Activated CD4-positive, alpha-beta T cell treated with anti-CD3 and anti-CD28 coated beads for 36 hours (primary cell): ENCODE results near the gene DNAJC22. TPM values are rescaled to one million over a fixed set of nuclear protein-coding genes. Genes with fewer than 3 reads are reported as not detected.
"Not testable (repeated sequence)": the region's sequence is repeated elsewhere in the genome, so short reads cannot be mapped to it uniquely, and the experiment has no call there.

Experiments used
- ATAC-seq: fragments of 200-7000 bp; cut with Tn5 transposase; one replicate; pipeline ENCODE4 v1.10.0; 2021; ENCODE audit warnings: mild to moderate bottlenecking, moderate library complexity
- CTCF ChIA-PET: fragments of 350-600 bp; sonication (Branson Sonifier 250); formaldehyde crosslinking; loops from one replicate; lab custom pipeline; 2021; ENCODE audit warnings: antibody characterized with exemption; lab: Charles Lee
- POLR2A ChIA-PET: fragments of 350-600 bp; sonication (Branson Sonifier 250); formaldehyde crosslinking; loops from one replicate; lab custom pipeline; 2021; ENCODE audit warnings: antibody characterized with exemption, inconsistent platforms; lab: Charles Lee
- DNase-seq: peaks from one replicate; pipeline ENCODE4 v3.0.0-alpha.2; 2020
- H3K27ac Mint-ChIP-seq: one replicate; pipeline ENCODE4 v1.8.0; 2021; ENCODE audit warnings: mixed read lengths
- H3K27me3 Mint-ChIP-seq: one replicate; pipeline ENCODE4 v1.8.0; 2021; ENCODE audit warnings: mixed read lengths
- H3K36me3 Mint-ChIP-seq: one replicate; pipeline ENCODE4 v1.8.0; 2021; ENCODE audit warnings: low read depth, mixed read lengths
- H3K4me1 Mint-ChIP-seq: one replicate; pipeline ENCODE4 v1.8.0; 2021; ENCODE audit warnings: mixed read lengths
- H3K4me3 Mint-ChIP-seq: one replicate; pipeline ENCODE4 v1.8.0; 2021; ENCODE audit warnings: mild to moderate bottlenecking, moderate library complexity, mixed read lengths
- H3K9me3 Mint-ChIP-seq: one replicate; pipeline ENCODE4 v1.8.0; 2021; ENCODE audit warnings: low read depth, mixed read lengths
- intact Hi-C, 2 experiments: fragments of 100-400 bp; cut with DNase I in 1 of 2; cut with micrococcal nuclease in 1 of 2; formaldehyde crosslinking; loops; one replicate each; pipeline versions ENCODE4 v1.14.2 to v1.15.1; 2022 to 2024; cut with DNase I, micrococcal nuclease
- total RNA-seq, 2 experiments: library from RNA; stranded (reverse); gene quantifications; one replicate each; pipeline ENCODE4 v1.2.3, GENCODE V29; 2021

The DNAJC22 gene
- total RNA-seq, 2 experiments from 2014 or later = 0.05 TPM; not detected in 1

DNA sequence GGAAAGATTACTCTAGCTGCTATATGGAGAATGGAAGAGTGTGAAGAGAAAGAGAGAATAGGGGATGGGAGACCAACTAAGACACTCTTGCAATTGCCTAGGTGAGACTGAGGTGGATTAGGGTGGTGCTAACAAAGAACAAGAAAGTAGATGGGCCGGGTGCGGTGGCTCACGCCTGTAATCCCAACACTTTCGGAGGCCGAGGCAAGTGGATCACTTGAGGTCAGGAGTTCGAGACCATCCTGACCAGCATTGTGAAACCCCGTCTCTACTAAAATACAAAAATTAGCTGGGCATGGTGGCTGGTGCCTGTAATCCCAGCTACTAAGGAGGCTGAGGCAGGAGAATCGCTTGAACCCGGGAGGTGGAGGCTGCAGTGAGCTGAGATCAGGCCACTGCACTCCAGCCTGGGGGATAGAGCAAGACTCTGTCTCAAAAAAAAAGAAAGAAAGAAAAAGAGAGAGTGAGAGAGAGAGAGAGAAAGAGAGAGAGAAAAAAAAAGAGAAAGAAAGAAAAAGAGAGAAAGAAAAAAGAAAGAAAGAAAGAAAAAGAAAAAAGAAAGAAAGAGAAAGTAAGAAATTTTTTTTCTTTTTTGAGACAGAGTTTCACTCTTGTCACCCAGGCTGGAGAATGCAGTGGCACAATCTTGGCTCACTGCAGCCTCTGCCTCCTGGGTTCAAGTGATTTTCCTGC, 26.1 kb upstream of the DNAJC22 start:
- H3K27me3 Mint-ChIP-seq, POLR2A ChIA-PET: not testable (repeated sequence)
- CTCF ChIA-PET = interaction anchor here (0.7 to 1.4 kb wide), 4 partner anchors 15 to 573 kb away, joined by 3 to 4 read pairs (median 4); no protein-coding TSS in a partner anchor

DNA sequence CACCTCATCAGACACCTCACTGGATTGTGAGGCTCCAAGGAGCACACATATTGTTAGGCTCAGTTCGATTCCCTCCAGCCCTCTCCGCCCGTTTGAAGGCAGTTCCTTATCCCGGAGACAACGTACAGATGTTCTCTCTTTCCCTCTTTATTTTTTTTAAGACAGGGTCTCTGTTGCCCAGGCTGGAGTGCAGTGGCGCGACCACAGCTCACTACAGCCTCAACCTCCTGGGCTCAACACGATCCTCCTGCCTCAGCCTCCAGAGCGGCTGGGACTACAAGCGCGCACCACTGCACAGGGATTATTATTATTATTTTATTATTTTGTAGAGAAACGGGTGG, 24.4 kb upstream of the DNAJC22 start:
- no peaks in the 10 kb centered on the region for H3K9me3 Mint-ChIP-seq
- intact Hi-C loops = loop anchor here (1.0 to 5.0 kb wide), 10 partner anchors 20 to 520 kb away; partner anchors contain the start of genes ARF3 (in 1 of the 2), BCDIN3D (in 1 of the 2), FMNL3 (in 1 of the 2) and KMT2D (in 1 of the 2)
- peaks cover 12% of the 10 kb centered on the region for H3K36me3 Mint-ChIP-seq
- POLR2A ChIA-PET = interaction anchor here (0.5 to 2.4 kb wide), 13 partner anchors 10 to 640 kb away, joined by 3 to 11 read pairs (median 5); partner anchors contain the start of genes KANSL2, SPATS2 and TUBA1B
- H3K4me3 Mint-ChIP-seq = peak overlapping the region; percentile 95
- ATAC-seq = no peak
- CTCF ChIA-PET = interaction anchor here (0.6 to 4.2 kb wide), 22 partner anchors 10 to 1124 kb away, joined by 3 to 27 read pairs (median 4); partner anchors contain the start of genes C1QL4, DNAJC22, PRPH and TUBA1B
- H3K27ac Mint-ChIP-seq = peak overlapping the region; percentile 95
- no peak for DNase-seq
- peaks cover 10% of the 10 kb centered on the region for H3K4me1 Mint-ChIP-seq
- no peaks in the 10 kb centered on the region for H3K27me3 Mint-ChIP-seq

More for the DNA sequence above, 26.1 kb upstream of the DNAJC22 start:
- not testable (repeated sequence) for H3K9me3 Mint-ChIP-seq, DNase-seq, H3K36me3 Mint-ChIP-seq, H3K4me1 Mint-ChIP-seq, H3K4me3 Mint-ChIP-seq, H3K27ac Mint-ChIP-seq, ATAC-seq
- intact Hi-C loops = loop anchor here (5.0 kb wide), 2 partner anchors 188 to 258 kb away; partner anchors contain the start of genes KMT2D (in 1 of the 2) and TUBA1B (in 1 of the 2)

DNA sequence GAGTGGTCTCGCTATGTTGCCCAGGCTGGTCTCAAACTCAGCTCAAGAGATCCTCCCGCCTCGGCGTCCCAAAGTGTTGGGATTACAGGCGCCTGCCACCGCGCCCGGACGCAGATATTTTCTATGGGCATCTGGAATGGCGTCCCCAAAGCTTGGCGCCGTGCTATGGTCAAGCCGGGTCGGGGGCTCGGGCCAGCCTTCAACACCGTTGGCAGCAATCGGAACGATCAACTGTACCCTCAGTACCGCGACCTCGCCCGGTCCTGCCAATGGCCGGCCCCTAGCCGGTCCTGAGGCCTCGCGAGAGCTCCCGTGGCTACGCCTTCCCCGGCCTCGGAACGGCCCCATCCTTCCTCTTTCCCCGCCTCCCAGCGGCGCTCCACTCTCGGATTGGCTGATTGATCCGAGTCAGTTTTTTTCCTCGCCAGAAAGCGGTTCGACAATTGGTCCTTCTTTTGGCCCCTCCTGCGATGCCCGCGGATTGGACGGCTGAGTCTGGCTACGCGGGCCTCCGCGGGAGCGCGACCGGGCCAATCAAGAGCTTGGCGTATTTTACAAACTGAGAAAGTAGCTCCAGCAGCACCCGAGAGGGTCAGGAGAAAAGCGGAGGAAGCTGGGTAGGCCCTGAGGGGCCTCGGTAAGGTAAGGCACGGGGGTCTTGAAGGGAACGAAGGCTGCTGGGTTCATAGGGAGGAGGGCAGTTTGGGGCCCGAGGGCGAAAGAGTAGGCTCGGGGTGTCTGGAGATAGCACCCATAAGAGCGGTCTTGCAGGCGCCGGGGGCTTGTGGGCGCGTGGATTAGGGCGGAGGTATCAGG, 23.8 kb upstream of the DNAJC22 start, which contains the start of gene TROAP:
TROAP (plus strand) TSS at position 548 of the 816 bp plus-strand sequence. CDS start 354 bp downstream, outside the sequence.
- Mint-ChIP-seq H3K27me3 (no peaks in the 10 kb centered on the region), H3K9me3 (no peaks in the 10 kb centered on the region), H3K27ac (peak within 1 kb of the TSS; percentile 95), H3K36me3 (peaks cover 15% of the 10 kb centered on the region), H3K4me3 (peak within 1 kb of the TSS; percentile 95), H3K4me1 (peaks cover 10% of the 10 kb centered on the region)
- peak; percentile 96 for ATAC-seq
- DNase-seq = peak; percentile 99
- CTCF ChIA-PET = interaction anchor here (0.6 to 4.2 kb wide), 30 partner anchors 9 to 1761 kb away, joined by 3 to 27 read pairs (median 4); partner anchors contain the start of genes C1QL4, DDN, DNAJC22 and PRPH
- POLR2A ChIA-PET = interaction anchor here (0.5 to 2.4 kb wide), 18 partner anchors 9 to 641 kb away, joined by 3 to 11 read pairs (median 4); partner anchors contain the start of genes KANSL2, LMBR1L, PRPH and RHEBL1
- intact Hi-C loops = loop anchor here (1.0 to 5.0 kb wide), 17 partner anchors 19 to 702 kb away; partner anchors contain the start of genes TUBA1B (in 2 of the 2), TUBA1C (in 2 of the 2), ARF3 (in 1 of the 2) and BCDIN3D (in 1 of the 2)

DNA sequence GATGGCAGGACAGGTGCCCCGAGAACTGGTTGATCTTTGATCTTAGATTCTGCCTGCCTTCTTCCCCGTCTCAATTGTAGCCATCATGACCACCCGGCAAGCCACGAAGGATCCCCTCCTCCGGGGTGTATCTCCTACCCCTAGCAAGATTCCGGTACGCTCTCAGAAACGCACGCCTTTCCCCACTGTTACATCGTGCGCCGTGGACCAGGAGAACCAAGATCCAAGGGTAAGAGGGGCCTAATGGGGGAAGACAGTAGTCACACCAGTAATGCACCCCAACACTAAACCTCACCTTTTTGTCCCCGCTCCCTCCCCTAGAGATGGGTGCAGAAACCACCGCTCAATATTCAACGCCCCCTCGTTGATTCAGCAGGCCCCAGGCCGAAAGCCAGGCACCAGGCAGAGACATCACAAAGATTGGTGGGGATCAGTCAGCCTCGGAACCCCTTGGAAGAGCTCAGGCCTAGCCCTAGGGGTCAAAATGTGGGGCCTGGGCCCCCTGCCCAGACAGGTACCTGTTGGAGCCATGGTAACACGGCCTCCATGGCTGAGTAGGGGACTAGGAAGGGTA, 23.1 kb upstream of the DNAJC22 start:
- Mint-ChIP-seq H3K4me1 (peaks cover 10% of the 10 kb centered on the region), H3K9me3 (no peaks in the 10 kb centered on the region), H3K27ac (peak overlapping the region; percentile 95), H3K27me3 (no peaks in the 10 kb centered on the region), H3K36me3 (peaks cover 15% of the 10 kb centered on the region), H3K4me3 (peak overlapping the region; percentile 95)
- DNase-seq = no peak
- ATAC-seq = no peak
- ChIA-PET CTCF (interaction anchor here (0.6 to 4.2 kb wide), 14 partner anchors 8 to 217 kb away, joined by 3 to 27 read pairs (median 7); partner anchors contain the start of genes C1QL4, DNAJC22 and PRPH), POLR2A (interaction anchor here (0.6 to 2.4 kb wide), 12 partner anchors 8 to 641 kb away, joined by 3 to 11 read pairs (median 6); partner anchors contain the start of genes KANSL2, LMBR1L, PRPH and RHEBL1)
- intact Hi-C loops = loop anchor here (1.0 to 5.0 kb wide), 14 partner anchors 19 to 702 kb away; partner anchors contain the start of genes TUBA1B (in 2 of the 2), TUBA1C (in 2 of the 2), ARF3 (in 1 of the 2) and BCDIN3D (in 1 of the 2)

DNA sequence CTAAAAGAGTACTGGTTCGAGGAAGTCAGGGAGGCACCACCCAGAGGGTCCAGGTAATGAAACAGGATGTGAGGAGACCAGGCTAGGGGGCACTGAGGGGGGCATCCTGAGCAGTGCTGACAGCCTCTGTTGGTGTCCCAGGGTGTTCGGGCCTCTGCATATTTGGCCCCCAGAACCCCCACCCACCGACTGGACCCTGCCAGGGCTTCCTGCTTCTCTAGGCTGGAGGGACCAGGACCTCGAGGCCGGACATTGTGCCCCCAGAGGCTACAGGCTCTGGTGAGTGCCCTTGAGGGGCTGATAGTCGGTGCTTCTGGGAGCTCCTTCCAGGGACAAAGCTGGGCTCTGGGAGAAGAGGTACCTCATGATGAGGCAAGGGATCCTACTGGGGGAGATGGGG, 21.1 kb upstream of the DNAJC22 start:
- Mint-ChIP-seq H3K27me3 (no peaks in the 10 kb centered on the region), H3K4me3 (no peak overlapping the region), H3K36me3 (peaks cover 24% of the 10 kb centered on the region), H3K9me3 (no peaks in the 10 kb centered on the region), H3K27ac (no peak overlapping the region), H3K4me1 (peaks cover 10% of the 10 kb centered on the region)
- no peak for DNase-seq
- intact Hi-C loops = no loop called here
- ChIA-PET CTCF (interaction anchor here (0.6 to 4.2 kb wide), 5 partner anchors 17 to 389 kb away, joined by 3 to 23 read pairs (median 3); partner anchors contain the start of gene PRPH), POLR2A (no interaction called here)
- ATAC-seq = no peak

DNA sequence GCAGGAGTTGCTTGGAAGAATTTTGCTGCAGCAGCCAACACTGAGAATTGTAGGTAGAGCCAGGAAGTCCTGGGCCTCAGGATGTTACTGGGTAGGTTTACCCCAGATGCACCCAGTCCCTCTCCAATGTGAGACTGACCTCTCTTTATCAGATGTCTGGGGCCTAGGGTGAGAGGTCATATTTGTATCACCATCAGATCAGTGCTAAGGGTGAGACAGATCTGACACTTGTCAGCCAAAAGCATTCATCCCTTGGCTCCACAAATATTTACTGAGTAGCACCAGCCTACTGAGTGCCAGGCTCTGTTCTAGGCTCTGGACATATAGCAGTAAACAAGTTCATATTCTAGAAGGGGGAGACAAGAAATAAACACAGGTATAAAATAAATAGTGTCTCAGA, 19.3 kb upstream of the DNAJC22 start:
- no peak for ATAC-seq
- peaks cover under 1% of the 10 kb centered on the region for H3K4me1 Mint-ChIP-seq
- POLR2A ChIA-PET = no interaction called here
- no peak for DNase-seq
- intact Hi-C loops = no loop called here
- H3K9me3 Mint-ChIP-seq = no peaks in the 10 kb centered on the region
- CTCF ChIA-PET = no interaction called here
- peaks cover 37% of the 10 kb centered on the region for H3K36me3 Mint-ChIP-seq
- no peak overlapping the region for H3K27ac Mint-ChIP-seq
- no peak overlapping the region for H3K4me3 Mint-ChIP-seq
- peaks cover 10% of the 10 kb centered on the region for H3K27me3 Mint-ChIP-seq

DNA sequence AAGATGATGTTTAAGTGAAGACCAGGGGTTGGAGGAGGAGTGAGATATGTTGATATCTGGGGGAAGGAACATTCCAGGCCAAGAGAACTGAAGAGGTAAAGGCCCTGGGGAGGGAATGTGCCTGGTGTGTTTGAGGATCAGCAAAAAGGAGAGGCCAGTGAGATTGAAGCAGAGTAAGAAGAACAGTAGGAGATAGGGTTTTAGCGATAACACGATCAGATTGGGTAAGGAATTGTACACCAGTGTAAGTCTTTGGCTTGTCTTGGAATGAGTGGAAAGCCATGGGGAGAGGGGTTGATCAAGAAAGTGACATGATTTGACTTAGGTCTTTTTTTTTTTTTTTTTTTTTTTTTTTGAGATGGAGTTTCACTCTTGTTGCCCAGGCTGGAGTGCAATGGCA, 18.8 kb upstream of the DNAJC22 start:
- DNase-seq (no peak), ATAC-seq (no peak)
- intact Hi-C loops = no loop called here
- Mint-ChIP-seq H3K27ac (no peak overlapping the region), H3K4me3 (no peak overlapping the region), H3K36me3 (peaks cover 37% of the 10 kb centered on the region), H3K9me3 (no peaks in the 10 kb centered on the region), H3K27me3 (peaks cover 15% of the 10 kb centered on the region), H3K4me1 (peaks cover 2% of the 10 kb centered on the region)
- POLR2A ChIA-PET = no interaction called here
- CTCF ChIA-PET = no interaction called here

DNA sequence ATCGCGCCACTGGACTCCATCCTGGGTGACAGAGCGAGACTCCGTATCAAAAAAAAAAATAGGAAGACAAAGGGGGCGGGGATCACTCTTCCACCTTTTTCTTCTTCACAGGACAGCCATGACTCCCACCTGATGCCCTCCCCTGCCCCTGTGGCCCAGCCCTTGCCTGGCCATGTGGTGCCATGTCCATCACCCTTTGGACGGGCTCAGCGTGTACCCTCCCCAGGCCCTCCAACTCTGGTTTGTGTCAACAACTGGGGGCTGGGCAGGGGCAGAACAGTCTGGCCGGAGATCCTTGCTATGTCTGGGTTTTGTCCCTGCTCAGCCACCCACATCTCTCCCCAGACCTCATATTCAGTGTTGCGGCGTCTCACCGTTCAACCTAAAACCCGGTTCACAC, 17.9 kb upstream of the DNAJC22 start:
- DNase-seq = no peak
- peaks cover 5% of the 10 kb centered on the region for H3K4me1 Mint-ChIP-seq
- ChIA-PET CTCF (interaction anchor here (1.1 kb wide), 1 partner anchor 40 kb away, joined by 4 read pairs; no protein-coding TSS in a partner anchor), POLR2A (no interaction called here)
- H3K9me3 Mint-ChIP-seq = no peaks in the 10 kb centered on the region
- peaks cover 37% of the 10 kb centered on the region for H3K36me3 Mint-ChIP-seq
- ATAC-seq = no peak
- intact Hi-C loops = no loop called here
- no peak overlapping the region for H3K27ac Mint-ChIP-seq
- H3K27me3 Mint-ChIP-seq = peaks cover 20% of the 10 kb centered on the region
- no peak overlapping the region for H3K4me3 Mint-ChIP-seq

DNA sequence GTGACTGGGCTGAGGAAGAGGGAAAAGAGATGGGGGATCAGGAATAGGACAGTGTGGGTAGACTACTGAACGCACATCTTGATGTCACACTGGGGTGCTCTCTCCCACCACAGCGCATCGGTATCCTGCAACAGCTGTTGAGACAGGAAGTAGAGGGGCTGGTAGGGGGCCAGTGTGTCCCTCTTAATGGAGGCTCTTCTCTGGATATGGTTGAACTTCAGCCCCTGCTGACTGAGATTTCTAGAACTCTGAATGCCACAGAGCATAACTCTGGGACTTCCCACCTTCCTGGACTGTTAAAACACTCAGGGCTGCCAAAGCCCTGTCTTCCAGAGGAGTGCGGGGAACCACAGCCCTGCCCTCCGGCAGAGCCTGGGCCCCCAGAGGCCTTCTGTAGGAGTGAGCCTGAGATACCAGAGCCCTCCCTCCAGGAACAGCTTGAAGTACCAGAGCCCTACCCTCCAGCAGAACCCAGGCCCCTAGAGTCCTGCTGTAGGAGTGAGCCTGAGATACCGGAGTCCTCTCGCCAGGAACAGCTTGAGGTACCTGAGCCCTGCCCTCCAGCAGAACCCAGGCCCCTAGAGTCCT, 16.6 kb upstream of the DNAJC22 start:
- H3K27me3 Mint-ChIP-seq = peaks cover 29% of the 10 kb centered on the region
- intact Hi-C loops = no loop called here
- H3K27ac Mint-ChIP-seq = no peak overlapping the region
- H3K9me3 Mint-ChIP-seq = no peaks in the 10 kb centered on the region
- H3K4me3 Mint-ChIP-seq = no peak overlapping the region
- peaks cover 7% of the 10 kb centered on the region for H3K4me1 Mint-ChIP-seq
- DNase-seq = no peak
- H3K36me3 Mint-ChIP-seq = peaks cover 33% of the 10 kb centered on the region
- no peak for ATAC-seq
- ChIA-PET CTCF (interaction anchor here (1.1 to 2.0 kb wide), 2 partner anchors 12 to 41 kb away, joined by 4 to 17 read pairs; no protein-coding TSS in a partner anchor), POLR2A (no interaction called here)
